GM21526 (cell line): Measurements from ENCODE around the gene PLSCR1.
"Not testable (repeated sequence)": the region's sequence is repeated elsewhere in the genome, so short reads cannot be mapped to it uniquely, and the experiment has no call there.

Experiments used
- ATAC-seq: cut with Tn5 transposase; IDR thresholded peaks from one replicate; pipeline ENCODE4 v1.9.1; 2021; ENCODE audit warnings: moderate library complexity; ENCODE audit not compliant: unreplicated experiment, low FRiP score

PLSCR1 gene

GRCh38 chr3:146485297-146485696, 59.1 kb downstream of the PLSCR1 start:
- ATAC-seq: no peak

GRCh38 chr3:146476094-146476740, 68.2 kb downstream of the PLSCR1 start:
- no peak for ATAC-seq

- ATAC-seq: not testable (repeated sequence)
Observed at GRCh38 chr3:146474976-146475375, 69.4 kb downstream of the PLSCR1 start.

GRCh38 chr3:146473726-146474125, 70.7 kb downstream of the PLSCR1 start:
- ATAC-seq: no peak

- ATAC-seq: no peak
Observed at GRCh38 chr3:146472611-146473010, 71.8 kb downstream of the PLSCR1 start.

GRCh38 chr3:146471012-146471411, 73.4 kb downstream of the PLSCR1 start:
- ATAC-seq: no peak

GRCh38 chr3:146470425-146470990, 73.9 kb downstream of the PLSCR1 start:
- no peak for ATAC-seq

- ATAC-seq: peak; percentile 100
Observed at GRCh38 chr3:146469150-146470017, 75.0 kb downstream of the PLSCR1 start, which contains the start of gene PLSCR2. Gene PLSCR2 (minus strand): TSS chr3:146469561. CDS start chr3:146459904, 9,657 bp downstream.

- ATAC-seq: no peak
Observed at GRCh38 chr3:146468671-146469149, 75.7 kb downstream of the PLSCR1 start.

GRCh38 chr3:146468234-146468633, 76.2 kb downstream of the PLSCR1 start:
- no peak for ATAC-seq

- ATAC-seq: no peak
Observed at GRCh38 chr3:146466604-146467003, 77.8 kb downstream of the PLSCR1 start.

- no peak for ATAC-seq
Observed at GRCh38 chr3:146465693-146466465, 78.5 kb downstream of the PLSCR1 start.
